ENCODE data around the gene PRKCQ.

PRKCQ gene

DNA sequence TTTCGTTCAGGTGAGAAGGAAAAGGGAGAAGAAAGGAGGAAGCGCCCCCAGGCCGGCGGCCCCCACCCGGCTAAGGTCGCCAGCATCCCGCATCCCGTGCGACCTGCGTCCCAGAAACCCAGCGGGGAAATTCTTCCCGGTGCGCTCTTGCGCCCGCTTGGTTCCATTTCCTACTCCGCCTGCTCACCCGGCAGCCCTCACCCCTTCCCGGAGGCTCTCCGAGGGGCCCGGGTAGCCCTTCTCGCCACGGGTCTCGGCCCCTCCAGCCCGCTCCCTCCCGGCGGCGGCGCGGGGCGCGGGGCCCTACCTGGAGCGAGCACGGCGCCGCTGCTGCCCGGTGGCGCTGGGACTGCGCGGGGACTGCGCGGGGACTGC is at the start of gene PRKCQ:
PRKCQ (minus strand) TSS at position 373 of the 375 bp plus-strand sequence. CDS start 65,141 bp downstream, outside the sequence.
- DNase-seq: peak; percentile 66

DNA sequence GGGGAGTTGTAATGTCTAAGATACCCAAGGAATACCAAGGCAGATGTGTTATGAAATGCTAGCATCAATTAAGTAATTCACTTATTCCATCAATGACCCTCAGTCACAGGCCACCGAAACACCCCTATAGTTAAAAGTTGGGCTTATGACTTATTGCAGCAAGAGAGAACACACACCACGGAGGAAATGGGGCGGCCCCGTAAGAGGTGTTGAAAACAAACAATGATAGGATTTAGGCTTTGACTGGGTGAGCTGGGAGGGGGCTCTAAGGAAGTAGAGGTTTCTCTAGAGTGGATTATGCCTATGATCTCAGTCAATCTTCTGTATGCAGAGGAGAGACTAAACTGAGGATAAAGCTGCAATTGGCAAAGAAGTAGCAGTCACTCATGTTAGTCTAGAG is 45.4 kb upstream of the PRKCQ start:
- no peak for DNase-seq

GRCh38 chr10:6624392-6624791 is 44.3 kb upstream of the PRKCQ start:
- DNase-seq: no peak

DNA sequence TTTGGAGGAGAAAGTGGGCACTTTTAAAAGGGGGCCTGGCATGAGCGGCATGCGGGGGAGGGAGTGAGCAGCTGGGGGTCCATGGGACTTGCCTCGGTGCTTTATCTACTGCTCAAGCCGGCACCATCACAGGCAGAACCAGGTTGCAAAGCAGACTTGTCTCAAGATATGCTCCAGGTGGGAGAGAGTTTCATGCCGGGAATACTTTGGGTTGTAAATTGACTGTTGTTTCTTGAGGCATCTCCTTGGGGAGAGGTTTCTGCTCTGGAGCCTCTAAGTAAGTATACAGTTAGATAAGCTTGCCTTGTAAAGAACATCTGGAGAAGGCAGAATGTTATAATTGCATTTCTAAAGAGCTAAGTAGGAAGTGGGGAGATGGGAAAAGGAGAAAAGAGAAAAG is 42.8 kb upstream of the PRKCQ start:
- DNase-seq: no peak

GRCh38 chr10:6621536-6621935 is 41.5 kb upstream of the PRKCQ start:
- DNase-seq: peak; percentile 16

DNA sequence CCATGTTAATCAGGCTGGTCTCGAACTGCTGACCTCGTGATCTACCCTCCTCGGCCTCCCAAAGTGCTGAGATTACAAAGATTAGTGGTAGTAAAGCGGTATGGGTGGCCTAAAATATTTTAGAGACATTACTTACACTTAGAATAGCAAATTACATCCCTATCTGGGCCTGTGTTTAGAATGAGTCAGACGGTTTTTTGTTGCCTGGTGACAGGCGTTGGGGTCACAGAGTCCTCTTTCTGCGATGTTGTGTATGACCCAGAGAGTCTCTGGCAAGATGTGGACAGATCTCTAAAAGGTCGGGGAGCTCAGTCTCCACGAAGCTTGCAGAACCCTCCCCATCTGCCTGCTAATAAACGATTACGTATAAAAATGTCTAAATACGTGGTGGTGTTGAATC is 39.6 kb upstream of the PRKCQ start:
- no peak for DNase-seq

- DNase-seq: no peak
These were observed 38.3 kb upstream of the PRKCQ start for GRCh38 chr10:6618340-6618739.

DNA sequence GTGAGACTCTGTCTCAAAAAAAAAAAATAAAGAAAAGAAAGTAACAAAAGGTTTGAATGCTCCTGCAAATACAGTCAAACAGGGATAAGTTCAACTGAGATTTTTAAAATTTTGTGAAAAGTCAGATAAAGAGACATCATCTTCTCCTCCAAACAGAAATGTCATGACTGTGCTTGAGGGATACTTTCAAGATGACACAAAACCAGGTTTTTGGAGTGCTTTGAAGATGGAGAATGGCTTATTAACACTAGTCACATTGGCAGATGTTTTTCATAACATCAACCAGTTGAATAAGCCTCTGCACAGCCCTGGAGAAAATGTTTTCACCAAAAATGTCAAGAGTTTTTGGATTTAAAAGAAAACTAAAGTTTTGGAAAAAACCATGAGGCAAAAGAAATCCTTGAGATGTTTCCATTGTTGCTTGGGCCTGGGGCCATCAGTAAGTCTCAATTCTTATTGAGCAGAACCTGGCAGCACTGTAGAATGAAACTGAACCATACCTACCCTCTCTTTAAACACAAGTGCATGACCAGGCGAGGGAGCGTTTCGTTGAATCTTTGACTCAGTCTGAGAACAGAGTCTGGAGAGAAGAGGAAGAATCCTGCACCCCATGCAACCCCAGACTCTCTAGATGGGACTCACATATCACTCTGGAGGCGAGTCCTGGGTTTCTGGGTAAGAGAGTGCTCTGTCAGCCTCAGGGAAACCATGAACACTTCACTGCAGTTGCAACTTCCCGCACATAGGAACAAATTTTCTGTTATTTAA is 37.4 kb upstream of the PRKCQ start:
- DNase-seq: no peak

DNA sequence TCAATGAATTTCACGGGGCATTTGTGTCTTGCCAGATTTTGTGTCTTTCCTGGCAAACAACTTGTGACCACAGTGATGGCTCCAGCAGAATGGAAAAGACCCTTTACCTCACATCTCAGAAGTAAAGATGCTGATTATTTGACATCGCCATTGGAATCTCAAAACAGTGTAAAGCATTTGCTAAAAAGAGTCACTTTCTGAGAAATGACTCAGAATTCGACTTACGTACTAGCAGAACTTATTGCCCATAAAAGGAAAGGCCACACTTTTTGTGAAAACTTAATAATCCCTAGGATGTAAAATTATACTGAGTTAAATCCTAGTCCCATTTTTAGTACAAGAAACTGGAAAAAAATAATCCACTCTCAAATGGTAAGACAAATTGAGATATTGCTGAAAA is 35.9 kb upstream of the PRKCQ start:
- no peak for DNase-seq

DNA sequence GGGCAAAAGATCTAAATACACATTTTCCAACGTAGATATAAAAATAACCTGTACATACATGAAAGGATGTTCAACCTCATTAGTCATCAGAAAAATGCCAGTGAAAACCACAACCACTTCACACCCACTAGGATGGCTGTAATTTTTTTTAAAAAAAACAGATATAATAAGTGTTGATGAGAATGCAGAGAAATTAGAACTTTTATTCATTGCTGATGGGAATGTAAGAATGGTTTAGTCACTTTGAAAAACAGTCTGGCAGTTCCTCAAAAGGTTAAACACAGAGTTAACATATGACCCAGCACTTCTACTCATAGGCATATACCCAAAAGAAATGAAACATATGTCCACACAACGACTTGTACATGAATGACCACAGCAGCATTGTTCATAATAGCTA is 32.3 kb upstream of the PRKCQ start:
- no peak for DNase-seq

DNA sequence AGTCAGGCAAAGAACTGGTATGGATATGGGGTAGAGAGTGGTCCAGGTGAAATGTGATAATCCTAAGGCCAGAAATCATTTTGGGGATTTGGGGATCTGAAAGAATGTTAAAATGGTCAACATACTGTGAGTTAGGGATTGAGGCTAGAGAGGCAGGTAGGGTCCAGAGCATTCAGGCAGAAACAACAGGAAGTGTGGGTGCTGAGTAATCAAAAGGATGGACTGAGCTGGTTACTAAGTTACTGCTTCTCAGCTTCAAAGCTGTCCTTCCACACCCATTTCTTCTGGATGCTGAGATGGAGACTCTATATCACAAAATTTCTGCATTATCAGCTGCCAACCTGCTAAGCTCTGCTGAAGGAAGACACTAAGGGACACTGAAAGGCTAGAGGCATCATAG is 30.6 kb upstream of the PRKCQ start:
- DNase-seq: no peak

DNA sequence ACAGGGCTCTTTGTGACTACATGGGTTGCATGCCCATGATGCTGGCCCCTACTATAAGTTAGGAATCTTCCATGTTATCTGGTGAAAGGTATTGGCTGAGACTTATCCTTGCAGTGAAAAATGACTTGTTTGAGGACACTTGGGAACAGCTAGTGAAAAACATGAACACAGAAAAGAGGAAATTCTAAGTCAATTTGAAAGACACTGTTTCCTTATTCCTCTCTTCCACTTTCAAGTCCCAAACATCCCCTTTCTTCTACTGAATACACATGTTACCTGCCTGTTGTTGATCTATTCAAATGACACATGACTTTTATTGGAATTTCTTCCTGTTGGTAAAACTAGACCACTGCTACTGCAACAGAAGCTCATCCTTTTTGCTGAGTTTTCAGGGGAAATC is 29.5 kb upstream of the PRKCQ start:
- DNase-seq: no peak

DNA sequence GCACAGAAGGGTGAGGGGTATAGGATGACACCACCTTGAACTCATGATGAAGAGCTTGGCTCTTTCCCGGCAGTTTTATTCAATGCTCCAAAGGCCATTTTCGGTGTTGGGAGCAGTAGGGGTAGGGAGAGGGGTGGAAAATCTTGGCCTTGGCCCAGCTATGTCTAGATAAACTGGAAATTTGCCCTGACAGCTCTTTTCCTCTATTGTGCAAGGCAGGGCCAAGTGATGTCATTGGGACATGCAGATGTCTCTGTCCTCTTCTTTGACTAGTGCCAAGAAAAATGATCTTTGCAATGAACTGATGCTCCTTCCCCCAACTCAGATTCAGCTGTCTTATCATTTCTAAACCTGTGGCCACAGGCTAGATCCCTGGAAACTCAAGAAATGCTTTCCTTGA is 27.7 kb upstream of the PRKCQ start:
- DNase-seq: no peak

DNA sequence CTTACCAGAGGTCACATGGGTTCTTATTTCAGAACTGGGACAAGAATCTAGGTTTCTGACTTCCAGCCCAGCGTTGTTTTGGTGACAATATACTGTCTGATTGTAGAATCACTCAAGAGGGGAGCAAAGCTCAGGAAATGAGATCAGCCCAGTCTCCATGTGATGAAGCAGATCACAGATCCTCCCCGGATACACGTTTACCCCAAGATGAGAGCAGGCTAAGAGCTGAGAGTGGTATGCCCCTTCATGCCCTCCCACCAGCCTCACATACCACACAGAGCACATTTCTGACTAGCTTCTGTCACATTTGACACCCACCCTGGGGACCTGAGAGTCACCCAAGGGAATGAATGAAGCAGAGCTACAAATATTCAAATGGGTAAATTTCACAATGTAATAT is 27.1 kb upstream of the PRKCQ start:
- DNase-seq: no peak

- DNase-seq: no peak
These were observed 23.4 kb upstream of the PRKCQ start for GRCh38 chr10:6603142-6604125.

DNA sequence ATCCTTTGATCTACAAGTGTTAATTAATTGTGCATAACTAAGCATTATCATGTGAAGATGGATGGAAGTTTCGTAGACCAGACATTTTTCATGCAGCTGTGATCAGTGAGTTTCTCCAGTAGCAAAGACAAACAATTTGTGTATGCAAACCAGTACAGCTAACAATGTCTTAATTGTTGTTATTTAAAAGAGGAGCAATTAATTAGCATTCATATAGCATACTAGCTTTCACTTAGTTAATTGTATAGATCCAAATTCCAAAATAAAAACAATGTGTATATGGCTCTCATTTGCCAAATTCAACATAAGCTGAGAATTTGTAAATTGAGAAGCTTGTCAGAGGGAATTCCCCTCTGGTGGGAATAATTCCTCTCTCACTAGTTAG is 22.6 kb upstream of the PRKCQ start:
- no peak for DNase-seq

- no peak for DNase-seq
These were observed 22.1 kb upstream of the PRKCQ start for GRCh38 chr10:6602026-6602699.

- no peak for DNase-seq
These were observed 21.2 kb upstream of the PRKCQ start for GRCh38 chr10:6601246-6601805.

DNA sequence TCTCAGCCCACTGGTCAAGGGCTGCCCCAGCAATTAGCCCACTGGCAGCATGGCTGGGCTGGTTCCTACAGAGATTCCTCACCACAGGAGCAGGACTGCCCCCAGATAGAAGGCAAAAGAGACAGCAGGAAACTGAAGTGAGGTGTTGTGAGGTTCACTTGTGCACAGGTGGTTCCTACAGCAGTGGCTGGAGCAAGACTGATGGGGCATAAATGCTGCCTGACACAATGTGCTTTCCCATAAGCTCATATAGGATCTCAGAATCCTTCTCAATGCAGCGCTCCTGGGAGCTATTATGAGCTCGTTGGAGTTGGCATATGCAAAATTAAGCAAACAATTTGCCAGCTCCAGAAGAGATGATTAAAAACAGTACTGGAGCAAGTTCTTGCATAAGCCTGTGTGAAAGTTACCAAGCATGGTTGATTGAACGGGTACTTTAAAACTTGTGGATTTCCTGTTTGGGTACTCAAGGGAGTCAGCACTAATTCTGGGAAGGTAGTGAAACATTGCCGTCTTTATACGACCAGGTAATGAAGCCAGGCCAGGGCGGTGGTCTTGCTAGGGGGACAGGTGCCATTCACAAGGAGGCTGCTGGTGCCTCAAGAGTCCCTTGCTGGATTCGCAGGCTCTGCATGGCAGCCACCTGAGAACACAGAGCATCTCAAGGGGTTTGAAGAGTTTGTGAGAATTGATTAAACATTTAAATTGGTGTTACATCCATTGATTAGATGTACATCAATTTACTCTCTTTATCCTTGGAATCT is 20.3 kb upstream of the PRKCQ start:
- no peak for DNase-seq

DNA sequence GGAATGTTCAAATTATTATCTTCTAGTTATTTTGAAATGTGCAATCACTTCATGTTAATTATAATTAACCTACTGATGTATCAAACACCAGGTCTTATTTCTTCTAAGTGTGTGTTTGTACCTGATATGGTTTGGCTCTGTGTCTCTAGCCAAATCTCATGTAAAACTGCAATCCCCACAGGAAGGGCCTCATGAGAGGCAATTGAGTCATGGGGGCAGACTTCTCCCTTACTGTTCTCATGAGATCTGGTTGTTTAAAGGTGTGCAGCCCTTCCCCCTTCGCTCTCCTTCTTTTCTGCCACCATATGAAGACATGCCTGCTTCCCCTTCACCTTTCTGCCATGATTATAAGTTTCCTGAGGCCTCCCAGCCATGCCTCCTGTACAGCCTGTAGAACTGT is 18.6 kb upstream of the PRKCQ start:
- DNase-seq: no peak

GRCh38 chr10:6597478-6597877 is 17.4 kb upstream of the PRKCQ start:
- DNase-seq: no peak

- DNase-seq: no peak
These were observed 15.4 kb upstream of the PRKCQ start for GRCh38 chr10:6595499-6595898.
